AG08396 (cell line): ENCODE measurements around the gene BTG1.

ENCODE experiments used
- DNase-seq: peaks from one replicate; pipeline ENCODE4 v3.0.0; 2012; ENCODE audit warnings: low spot score, mixed read lengths

BTG1 gene

DNA sequence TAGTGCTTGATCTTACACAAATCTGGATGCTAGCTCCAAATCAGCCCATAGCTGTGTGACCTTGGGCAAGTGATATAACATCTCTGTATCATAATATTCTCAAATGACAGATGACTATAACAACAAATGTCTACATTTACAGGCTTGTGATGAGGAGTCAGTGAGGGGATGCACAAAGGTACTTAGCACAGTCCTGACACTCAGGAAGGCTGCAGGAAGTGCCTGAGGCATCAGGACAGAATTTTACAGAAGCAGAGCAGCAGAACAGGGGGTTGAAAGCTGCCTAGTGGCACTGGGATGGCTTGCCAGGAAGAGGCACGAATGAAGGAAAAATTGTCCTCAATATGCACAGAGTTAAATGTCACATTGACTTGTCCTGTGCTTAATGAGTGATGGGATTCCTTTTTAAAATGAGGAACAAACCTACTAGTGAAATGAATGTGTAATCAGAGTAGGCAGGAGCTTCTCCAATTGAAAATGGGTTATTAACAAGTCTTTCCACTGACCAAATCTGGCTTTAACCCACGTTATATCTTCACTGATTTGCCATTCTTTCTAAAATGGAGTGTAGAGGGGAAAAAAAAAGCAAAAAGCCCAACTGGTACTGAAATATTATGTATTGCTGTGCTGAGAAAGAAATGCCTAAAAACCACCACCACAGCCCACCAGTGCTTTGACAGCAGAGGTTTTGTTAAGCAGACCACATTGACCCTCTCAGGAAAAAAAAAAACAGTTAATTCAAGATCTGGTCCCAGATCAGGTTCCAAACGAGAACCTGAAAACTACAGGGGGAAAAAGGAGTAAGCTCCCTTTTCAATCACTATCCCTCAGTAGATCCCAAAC, 11.6 kb downstream of the BTG1 start:
- no peak for DNase-seq

- no peak for DNase-seq
Observed at GRCh38 chr12:92133171-92133570, 12.5 kb downstream of the BTG1 start.

DNA sequence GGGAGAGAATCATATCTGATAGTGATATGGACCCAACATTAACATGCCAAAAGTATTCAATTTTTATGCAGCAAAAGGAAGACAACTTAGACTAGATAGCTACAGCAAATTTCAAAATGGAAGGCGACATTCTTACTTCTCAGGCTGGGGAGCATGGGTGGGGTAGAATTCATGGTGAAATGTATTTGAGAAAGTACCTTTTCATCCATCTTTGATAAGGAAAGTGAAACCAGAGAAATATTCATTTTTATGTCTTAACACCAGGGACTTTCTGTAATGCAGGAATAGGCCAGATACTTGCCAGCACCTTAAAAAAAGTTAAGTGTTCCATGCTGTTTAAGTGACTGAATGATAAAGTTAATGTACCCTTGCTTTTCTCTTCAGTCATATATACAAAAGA, 13.4 kb downstream of the BTG1 start:
- no peak for DNase-seq

- DNase-seq, result no peak
Observed at GRCh38 chr12:92130999-92131398, 14.6 kb downstream of the BTG1 start.

GRCh38 chr12:92129609-92130008, 16.0 kb downstream of the BTG1 start:
- DNase-seq, result no peak

- DNase-seq, result no peak
Observed at GRCh38 chr12:92128612-92129011, 17.0 kb downstream of the BTG1 start.

- DNase-seq, result no peak
Observed at GRCh38 chr12:92124689-92125029, 21.0 kb downstream of the BTG1 start.

DNA sequence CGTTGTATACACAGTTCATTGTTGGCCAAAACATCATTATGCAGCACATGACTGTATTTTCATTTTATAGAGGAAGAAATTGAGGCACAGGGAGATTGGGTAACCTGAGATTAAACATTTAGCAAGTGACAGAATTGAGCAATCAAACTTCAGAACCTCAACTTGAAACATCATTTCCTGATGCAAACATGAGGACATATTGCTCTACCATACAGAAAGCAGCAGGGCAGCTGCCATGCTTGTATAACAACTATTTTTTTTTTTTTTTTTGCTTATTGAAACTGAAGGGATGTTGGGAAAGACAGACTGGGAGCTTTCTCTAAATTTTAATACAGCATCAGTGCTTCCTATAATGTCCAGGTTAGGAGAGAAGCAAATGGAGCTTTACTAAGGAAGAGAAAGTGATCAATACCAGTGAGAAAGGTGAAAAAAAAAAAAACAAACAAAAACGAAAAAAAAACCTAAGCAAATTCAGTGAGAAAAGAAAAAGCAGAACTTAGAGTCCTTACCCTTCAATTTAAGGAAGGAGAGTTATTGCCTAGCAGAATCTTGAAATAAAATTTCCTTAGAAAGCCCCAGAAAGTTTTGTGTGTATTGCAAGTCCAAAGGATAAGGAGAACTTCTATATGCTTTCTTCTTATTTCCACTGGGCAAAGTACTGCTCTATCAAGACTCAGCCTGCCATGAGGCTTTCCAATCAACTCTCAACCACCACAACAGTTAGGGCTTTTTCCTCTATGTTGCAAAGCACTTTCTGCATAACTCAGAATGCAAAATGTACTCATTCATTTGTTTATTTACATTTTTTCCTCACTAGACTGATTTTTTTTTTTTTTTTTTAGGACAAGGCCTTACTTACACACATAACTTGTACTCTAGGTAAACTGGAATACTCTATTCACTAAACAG, 21.6 kb downstream of the BTG1 start:
- DNase-seq, result no peak

DNA sequence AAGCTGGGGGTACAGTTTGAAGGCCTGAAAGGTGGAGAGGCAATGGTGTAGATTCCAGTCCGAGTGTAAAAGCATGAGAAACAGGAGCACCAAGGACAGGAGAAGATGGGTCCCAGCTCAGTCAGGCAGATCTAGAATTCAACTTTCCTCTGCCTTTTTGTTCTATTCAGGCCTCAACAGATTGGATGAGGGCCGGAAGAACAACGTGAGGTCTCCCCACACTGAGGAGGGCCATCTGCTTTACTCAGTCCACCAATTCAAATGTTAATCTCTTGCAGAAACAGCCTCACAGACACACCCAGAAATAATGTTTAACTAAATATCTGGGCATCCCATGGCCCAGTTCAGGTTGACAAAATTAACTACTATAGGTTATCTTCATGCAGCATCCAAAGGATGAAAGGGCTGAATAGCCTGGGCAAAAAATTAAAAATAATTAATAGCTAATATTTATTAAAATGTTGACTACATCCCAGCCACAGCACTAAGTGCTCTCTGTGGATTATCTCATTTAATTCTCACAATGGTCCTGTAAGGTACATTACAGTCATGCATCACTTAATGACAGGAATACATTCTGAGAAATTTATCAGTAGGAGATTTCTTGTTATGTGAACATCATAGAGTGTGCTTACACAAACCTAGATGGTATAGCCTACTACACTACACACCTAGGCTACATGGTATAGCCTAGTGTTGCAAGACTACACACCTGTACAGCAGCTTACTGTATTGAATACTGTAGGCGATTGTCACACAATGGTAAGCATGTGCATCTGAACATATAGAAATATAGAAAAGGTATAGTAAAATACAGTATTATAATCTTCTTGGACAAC, 22.5 kb downstream of the BTG1 start:
- DNase-seq, result no peak

GRCh38 chr12:92121826-92122225, 23.8 kb downstream of the BTG1 start:
- DNase-seq, result no peak

GRCh38 chr12:92118826-92119536, 26.7 kb downstream of the BTG1 start:
- no peak for DNase-seq

DNA sequence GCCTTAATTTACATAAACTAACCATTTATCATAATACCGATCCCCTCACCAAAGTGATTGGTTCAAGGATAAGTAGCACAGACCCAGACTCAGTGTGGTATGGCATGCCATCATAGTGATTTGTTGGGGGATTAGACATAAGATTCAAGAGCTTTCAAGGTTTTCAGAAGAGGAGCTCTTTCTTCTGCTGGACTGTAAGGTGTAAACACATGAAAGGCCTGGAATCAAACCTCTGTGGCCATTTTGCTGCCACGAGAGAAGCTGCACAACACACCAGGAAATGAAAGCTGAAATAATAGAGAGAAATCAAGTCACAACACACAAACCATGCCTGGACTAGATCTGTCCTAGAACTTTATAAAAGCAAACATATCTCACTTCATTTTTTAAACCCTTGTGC, 30.8 kb downstream of the BTG1 start:
- DNase-seq, result no peak

DNA sequence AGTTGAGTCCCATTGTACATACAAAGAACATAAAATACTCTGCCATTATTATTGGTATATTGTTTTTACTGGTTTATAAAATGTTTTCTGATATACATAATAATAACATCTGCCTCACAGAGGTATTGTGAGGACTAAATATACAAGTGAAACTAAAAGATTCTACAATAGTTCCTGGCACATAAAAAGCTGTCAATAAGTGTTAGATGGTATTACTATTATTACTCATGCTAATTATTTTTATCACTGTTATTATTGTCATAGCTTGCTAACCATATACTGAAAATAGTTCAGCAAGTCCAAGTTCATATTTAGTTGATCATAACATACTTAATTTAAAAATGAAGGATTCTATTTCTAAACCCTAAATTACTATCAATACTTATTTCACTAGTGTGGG, 34.4 kb downstream of the BTG1 start:
- DNase-seq, result no peak

GRCh38 chr12:92110083-92110640, 35.5 kb downstream of the BTG1 start:
- DNase-seq, result no peak

DNA sequence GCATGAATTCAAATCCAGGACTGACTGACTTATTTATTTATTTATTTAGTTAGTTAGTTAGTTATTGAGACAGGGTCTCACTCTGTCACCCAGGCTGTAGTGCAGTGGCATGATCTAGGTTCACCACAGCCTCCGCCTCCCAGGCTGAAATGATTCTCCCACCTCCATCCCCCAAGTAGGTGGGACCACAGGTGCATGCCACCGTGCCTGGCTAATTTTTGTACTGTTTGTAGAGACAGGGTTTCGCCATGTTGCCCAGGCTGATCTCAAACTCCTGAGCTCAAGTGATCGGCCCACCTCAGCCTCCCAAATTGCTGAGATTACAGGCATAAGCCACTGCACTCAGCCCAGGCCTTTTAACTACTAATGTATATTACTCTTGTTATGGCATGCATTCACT, 36.0 kb downstream of the BTG1 start:
- DNase-seq, result no peak

GRCh38 chr12:92108651-92109050, 37.0 kb downstream of the BTG1 start:
- DNase-seq, result peak; percentile 29

- DNase-seq, result no peak
Observed at GRCh38 chr12:92107621-92108131, 38.0 kb downstream of the BTG1 start.

- DNase-seq, result no peak
Observed at GRCh38 chr12:92107094-92107493, 38.6 kb downstream of the BTG1 start.

- no peak for DNase-seq
Observed at GRCh38 chr12:92105676-92106075, 40.0 kb downstream of the BTG1 start.

GRCh38 chr12:92105110-92105509, 40.5 kb downstream of the BTG1 start:
- no peak for DNase-seq

GRCh38 chr12:92102606-92103005, 43.0 kb downstream of the BTG1 start:
- DNase-seq, result no peak
